GM23338 (cell line): ENCODE measurements around the gene ATG4B.

Source experiments
- EZH2 ChIP-seq: fragments of 200-600 bp; sonication (generic); IDR thresholded peaks from one replicate; pipeline ENCODE4 v1.8.0; 2017; ENCODE audit warnings: antibody characterized with exemption, mild to moderate bottlenecking, low read depth; ENCODE audit not compliant: unreplicated experiment
- EZH2phosphoT487 ChIP-seq: fragments of 200-600 bp; sonication (generic); IDR thresholded peaks from one replicate; pipeline ENCODE4 v1.8.1; 2018; ENCODE audit warnings: antibody characterized with exemption; ENCODE audit not compliant: unreplicated experiment
- ZNF114 ChIP-seq: fragments of 250-450 bp; sonication (Bioruptor Pico); IDR thresholded peaks from 2 replicates; pipeline ENCODE4 v1.5.0; 2020; ENCODE audit warnings: mild to moderate bottlenecking, moderate library complexity
- TF ChIP-seq, protein P1 (sequence below), 2 experiments: fragments of 200-600 bp in 1 of 2; sonication (generic) in 1 of 2; conservative IDR thresholded peaks; 2 replicates each; pipeline versions ENCODE4 v1.5.1 to v1.6.1; 2016 to 2017; ENCODE audit warnings: antibody characterized with exemption in 2 of 2, low read depth in 2 of 2, mild to moderate bottlenecking in 2 of 2, moderate library complexity in 1 of 2

DNA sequence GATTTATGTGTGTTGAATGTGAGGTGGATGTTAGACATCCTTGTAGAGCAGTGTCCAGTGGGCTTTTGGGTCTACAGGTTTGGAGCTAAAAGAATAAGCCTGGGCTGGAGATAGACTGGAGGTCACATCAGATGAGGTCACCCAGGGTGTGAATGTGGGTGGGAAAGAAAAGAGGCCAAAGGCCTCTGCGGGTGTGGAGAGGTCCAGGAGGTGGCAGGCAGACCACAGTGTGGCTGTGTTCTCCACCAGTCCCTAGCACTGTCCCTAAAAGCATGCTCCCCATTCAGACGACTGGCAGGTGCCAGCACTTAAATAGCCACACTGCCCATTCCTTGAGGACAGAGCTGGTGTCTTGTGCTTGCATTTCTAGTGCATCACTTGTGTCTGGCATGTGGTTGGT is 4.1 kb downstream of the ATG4B start:
- TF ChIP-seq, protein P1, sequence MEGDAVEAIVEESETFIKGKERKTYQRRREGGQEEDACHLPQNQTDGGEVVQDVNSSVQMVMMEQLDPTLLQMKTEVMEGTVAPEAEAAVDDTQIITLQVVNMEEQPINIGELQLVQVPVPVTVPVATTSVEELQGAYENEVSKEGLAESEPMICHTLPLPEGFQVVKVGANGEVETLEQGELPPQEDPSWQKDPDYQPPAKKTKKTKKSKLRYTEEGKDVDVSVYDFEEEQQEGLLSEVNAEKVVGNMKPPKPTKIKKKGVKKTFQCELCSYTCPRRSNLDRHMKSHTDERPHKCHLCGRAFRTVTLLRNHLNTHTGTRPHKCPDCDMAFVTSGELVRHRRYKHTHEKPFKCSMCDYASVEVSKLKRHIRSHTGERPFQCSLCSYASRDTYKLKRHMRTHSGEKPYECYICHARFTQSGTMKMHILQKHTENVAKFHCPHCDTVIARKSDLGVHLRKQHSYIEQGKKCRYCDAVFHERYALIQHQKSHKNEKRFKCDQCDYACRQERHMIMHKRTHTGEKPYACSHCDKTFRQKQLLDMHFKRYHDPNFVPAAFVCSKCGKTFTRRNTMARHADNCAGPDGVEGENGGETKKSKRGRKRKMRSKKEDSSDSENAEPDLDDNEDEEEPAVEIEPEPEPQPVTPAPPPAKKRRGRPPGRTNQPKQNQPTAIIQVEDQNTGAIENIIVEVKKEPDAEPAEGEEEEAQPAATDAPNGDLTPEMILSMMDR (conservative IDR thresholded peaks at IDR 0.05; ENCODE audit: low read depth in 2 of 2), result no peak
- TF ChIP-seq EZH2, result no peak
- no peak for TF ChIP-seq ZNF114 (CRISPR knock-in tag)
- TF ChIP-seq EZH2phosphoT487, result no peak
